NCI-H524 (cell line): Measurements from ENCODE around the gene BLACAT1.
"Not testable (repeated sequence)": the region's sequence is repeated elsewhere in the genome, so short reads cannot be mapped to it uniquely, and the experiment has no call there.

Source experiments
- DNase-seq, 2 experiments: peaks; one replicate each; lab custom pipeline; 2025; lab: John Stamatoyannopoulos, UW

Gene BLACAT1

DNA sequence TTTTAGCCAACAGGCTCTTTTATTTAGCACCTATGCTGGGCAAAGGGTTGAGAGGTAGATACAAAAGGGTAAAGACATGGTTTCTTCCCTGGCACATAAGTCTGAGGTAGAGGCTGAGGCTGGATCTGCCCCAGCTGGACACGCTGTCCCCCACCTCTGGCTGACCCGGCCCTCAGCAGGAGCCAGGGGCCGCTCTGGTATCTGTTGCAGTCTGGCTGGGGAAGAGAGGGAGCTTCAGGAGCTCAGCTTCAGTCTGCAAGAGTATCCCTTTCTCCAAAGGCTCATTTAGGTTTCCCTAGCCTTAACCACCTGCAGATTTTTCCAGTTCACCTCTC is 14.2 kb downstream of the BLACAT1 start:
- no peak for DNase-seq

DNA sequence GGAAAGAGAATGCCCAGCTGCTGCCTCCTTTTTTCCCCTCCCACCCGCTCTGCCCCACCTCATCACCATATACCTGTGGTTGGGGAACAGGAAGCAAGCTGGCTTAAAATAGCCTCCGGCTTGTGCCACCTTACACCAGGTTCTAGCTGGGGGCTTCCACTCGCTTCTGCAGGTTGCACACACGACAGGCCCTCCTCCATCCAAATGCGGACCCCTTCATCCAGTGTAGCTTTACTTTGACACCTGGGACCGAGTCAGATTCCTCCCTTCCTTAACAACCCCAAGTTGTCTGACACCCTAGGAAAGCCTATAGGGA is 14.6 kb downstream of the BLACAT1 start:
- no peak for DNase-seq

DNA sequence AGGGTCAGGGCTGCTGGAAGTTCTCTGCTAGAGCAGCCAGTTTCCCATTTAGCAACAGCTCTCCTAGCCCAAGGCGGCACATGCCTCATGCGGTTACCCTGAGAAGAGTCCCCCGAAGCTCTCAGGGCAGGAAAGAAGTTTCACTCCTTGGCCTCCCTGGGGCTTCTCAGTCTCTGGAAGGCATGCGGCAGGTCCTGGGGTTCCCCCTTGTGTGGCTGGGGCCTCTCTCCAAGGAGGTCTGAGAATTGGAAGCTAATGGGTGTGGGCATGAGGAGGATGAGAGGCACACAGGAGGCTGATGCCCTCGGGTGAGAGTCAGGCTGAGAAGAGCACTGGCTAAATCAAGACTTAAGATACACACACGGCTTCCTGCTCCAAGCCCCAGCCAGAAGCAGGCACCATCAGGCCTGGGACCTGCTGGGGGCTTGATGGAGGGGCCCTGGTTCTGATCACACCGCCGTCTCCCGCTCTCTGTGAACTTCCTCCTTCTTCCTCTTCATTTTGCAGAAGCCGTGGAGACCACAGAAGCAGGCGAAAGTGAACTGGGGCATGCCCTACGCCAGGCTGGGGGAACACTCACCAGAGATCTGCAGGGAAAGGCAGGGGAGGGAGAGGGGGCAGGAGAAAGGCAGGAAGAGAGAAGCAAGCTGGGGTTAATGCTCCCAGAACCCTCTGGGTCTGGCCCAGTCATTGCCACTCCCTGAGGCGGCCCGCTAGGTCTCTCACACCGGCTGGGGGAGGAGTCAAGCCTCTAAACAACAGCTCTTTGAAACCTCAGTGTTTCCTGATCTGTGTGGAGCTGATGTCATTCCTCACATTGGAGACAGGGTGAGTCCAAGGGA is 15.1 kb downstream of the BLACAT1 start:
- no peak for DNase-seq

DNA sequence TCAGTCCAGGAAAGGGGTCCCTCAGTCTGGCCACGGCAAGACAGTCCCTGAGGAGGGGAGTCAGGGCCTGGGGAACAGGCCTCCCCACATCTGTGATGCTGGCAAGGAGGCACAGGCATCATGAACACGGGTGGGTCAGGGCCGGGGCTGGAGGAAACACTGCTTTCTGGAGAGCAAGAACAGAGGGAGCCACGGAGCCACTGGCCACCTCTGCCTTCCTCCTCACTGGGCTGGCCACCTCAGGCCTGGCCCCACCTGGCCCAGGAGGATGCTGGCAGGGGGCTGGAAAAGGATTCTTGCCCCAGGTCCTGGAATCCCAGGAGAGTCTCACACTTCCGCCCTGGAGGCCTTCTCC is 15.7 kb downstream of the BLACAT1 start:
- DNase-seq, result no peak

DNA sequence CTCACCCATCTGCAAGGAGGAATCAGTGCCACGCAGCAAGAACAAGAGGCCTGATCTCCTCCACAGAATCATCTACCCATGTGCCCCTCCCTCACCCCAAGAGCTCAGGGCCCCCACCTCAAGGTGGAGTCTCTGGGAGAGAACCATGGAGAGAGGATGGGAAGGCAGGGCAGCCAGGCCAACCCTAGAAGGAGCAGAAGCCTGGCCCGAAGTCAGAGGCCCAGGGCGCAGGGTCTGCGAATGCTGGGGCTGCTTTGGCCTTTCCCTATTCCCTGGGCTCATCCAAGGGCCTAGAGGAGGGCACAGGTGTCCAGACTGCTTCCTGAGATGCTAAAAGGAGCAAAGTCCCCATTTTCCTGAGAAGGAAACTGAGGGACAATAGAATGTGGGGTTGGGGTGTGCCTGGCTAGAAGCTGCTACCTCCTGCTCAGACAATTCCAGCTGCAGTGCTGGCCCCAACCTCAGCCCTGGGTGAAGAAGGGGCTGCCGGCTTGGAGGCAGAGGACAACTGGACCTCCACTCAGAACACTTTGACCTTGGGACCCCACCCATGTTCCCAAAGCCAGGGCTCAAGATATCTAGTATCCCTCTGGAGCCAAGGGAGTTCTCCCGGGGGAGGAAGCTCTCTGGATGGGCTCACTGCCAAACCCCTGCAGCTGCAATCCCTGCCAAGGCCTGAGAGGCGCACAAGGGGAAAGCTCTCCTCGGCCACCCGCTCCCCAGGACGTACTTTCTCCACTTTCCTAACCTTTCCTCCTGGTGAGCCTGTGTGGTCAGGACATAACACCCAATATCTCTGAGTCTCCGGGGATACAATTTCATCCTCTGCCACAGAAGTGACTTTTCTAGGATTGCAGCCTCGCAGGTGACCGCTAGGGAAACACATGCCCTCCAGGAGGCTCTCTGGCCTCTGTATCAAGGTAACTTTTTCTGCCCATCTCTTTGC is 17.4 kb downstream of the BLACAT1 start:
- DNase-seq, result peak; percentile 38 to 68

DNA sequence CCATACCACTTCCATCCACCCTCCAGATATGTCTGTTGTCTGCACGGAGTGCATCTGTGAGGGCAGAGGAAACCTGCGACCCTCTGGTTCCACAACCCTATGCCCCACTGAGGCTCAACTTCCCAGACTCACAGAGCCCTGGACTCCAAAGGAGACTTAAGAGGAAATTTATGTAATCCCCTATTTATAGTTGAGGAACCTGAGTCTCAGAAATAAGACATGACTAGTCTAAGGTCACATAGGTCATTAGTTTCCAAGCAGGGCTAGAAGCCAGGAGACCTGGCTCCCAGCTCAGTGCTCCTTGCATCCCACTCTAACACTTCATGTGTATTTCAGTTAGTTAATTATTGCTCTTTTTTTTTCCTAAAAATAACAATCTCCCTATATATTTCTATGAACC is 18.3 kb downstream of the BLACAT1 start:
- DNase-seq, result no peak

DNA sequence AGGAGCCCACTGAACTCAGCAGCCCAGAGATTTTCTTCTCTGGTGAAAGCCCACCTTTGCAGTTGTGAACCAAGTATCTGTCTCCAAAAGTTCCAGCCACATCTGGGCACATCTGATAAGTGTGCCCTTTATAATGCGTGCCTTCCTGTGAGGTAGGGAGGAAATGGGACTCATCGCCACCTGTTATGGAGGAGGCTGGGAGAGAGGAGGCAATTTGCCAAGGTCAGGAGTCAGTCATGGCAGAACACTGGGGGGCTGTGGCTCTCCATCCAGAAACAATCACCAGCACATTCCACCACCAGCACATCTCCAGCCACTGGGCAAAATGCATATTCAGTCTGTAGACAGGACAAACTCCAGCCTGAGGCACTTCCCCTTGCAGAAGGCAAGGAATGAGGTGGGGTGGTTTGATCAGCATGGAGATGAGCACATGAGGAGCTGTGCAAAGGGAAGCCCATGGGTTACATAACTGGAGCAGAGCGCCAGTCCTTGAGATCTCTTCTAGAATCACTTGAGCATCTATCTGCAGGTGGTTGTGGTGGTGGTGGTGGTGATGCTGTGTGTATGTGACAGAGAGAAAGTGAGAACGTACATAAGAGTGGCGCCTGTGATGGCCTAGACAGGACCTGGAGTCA is 19.0 kb downstream of the BLACAT1 start:
- no peak for DNase-seq

DNA sequence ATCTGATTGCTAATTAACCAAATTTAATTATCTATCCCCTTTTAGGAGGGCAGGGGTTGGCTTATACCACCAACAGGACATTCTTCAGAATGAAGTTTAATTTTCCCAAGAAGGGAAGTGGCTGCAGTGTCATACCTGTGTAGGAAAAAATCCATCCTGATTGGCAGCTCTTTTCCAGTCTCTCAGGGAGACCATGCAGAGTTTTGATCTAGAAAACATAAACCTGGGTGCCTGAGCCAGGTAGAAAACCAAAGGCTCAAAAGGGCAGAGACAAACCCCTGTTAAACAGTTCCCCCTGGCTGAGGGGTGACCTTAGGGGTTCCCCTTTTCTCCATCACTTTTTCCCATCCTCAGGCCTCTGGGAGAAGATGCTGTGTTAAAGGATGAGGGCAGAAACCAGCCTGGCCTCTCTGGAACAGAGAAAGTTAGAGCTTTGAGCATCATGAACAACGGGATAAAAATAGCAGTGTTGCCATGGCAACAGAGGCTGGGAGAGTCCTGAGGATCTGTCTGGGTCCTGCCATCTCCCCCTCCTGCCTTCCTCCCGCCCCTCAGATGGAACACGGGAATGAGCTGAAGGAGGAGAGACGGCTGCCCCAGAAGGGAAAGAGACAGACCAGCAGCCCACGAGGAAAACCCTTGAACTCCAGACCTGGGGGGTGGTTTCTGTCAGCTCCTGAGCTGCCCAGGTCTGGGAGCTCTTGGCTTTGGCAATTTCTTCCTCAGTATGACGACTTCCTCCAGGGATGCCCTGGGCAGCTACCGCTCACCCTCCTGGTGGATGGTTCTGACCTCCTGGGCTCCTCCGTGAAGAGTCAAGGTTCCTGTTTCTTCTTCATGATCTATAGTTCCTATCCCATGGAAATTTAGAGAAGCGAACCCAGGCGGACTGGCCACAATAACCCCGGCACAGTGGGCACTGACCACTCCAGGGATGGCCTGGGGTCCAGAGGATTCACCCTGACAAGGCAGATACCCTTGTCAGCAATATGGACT is 20.0 kb downstream of the BLACAT1 start:
- peak; percentile 61 to 81 for DNase-seq

DNA sequence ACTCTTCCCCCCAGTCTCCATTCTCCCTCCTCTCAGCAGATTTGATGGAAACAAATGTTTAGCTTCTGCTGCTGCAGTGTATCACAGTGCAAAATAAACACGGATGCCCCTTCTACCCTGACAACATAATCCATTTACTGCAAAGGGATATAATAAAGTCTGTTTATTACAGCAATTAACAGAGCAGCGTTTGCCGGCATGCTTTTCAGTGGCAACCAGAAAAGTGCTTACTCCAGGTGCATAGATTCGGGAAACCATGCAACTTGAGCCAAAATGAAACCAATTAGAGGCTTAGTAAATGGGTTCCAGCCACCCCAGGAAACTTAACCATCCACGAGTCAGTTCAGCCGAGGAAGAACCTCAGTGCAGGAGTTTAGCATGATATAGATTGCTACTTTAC is 21.1 kb downstream of the BLACAT1 start:
- DNase-seq, result no peak

DNA sequence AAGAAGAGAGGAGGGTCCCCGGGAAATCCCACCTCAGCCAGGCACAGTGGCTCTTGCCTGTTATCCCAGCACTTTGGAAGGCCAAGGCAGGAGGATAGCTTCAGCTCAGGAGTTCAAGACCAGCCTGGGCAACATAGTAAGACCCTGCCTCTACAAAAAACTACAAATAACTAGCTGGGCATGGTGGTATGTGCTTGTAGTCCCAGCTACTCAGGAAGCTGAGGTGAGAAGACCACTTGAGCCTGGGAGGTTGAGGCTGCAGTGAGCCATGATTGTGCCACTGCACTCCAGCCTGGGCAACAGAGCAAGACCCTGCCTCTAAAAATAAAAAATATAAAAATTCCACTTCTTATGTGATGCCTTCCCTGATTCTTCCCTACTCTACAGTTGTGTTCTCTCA is 23.2 kb downstream of the BLACAT1 start:
- not testable (repeated sequence) for DNase-seq

DNA sequence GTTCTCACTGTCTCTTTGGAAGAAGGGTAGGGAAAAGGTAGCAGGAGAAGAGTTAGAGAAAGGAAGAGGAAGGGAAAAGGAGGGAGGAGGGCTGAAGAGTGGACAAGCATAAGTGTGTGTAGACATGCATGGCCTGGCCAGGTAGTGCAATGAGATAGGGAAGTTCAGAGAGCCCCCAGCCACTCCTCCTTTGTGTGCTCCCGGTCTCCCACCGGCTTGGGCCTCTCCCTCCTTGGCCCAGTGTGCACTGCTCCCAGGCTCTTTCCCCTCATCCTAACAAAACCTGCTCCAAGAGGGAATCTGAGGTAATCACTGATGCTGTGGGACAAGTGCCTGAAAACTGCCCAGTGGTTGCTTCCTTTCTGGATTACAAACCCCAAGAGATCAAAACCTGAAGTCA is 23.7 kb downstream of the BLACAT1 start:
- no peak for DNase-seq

DNA sequence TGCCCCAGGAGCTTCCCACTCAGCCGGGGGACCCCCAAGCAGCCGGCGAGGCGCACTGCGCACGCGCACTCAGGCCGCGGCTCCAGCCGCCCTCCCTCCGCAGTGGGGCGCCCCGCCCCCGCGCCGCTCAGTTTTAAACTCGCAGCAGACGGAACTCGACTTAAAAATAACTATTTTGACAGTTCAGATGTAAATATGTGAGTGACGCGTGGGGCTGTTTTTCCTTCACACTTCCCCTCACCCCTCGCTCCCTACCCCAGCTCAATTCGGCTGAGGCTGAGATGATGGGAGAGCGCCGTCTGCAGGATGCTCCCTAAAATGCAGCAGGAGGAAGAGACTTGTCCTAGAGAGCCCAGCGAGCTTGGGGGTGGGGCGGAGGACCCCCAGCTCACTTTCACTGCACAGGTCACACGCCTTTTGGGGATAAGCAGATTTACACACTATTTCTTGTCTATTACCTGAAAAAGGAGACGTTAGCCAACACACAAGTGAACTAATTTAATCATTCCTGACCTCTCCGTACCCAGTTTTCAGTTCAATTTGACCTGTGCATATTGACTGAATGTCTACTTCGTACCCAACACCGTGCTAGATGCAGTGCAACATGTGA is 25.0 kb downstream of the BLACAT1 start:
- DNase-seq, result no peak

DNA sequence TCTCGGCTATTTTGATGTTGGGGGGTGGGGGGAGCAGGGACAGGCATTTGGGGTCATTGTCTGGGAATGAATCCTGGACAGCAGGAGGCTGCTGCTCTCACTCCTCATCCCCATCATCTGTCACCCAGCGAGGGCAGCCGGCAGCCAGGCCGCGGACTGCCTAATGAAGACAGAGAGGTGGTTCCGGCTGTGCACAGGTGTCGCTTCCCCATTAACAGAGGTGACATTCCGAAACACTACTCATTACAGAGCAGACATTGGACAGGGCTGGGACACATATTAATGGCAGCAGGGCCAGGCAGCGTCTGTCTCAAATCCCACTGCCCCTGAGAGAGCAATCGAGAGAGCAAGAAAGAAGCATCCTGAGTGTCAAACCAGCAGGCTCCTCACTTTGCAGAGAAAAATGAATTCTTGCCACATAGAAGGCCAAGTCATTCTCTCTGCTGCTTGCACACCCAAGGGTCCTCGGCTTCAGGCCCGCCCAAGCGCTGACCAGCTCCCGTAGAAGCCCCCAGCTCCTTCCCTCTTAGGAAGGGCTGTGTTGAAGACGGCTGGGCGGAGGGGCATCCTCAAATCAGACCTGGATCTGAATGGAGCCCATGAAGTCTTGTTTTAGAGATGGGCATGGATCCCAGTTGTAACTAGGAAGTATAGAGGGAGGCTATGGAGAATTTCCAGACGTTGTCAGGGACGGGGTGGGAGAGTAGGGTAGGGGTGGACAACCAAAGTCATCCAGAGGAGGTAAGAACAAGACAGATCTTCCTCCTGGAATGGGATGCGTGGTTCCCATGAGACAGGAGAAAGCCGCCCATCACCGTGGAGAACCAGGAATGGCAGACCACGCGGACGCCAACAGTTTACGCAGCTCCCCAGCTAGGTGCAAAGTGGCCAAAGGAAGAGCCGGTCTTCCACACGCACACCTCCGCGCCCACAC is 25.8 kb downstream of the BLACAT1 start:
- DNase-seq, result peak in 1 of 2 experiments; percentile 29

DNA sequence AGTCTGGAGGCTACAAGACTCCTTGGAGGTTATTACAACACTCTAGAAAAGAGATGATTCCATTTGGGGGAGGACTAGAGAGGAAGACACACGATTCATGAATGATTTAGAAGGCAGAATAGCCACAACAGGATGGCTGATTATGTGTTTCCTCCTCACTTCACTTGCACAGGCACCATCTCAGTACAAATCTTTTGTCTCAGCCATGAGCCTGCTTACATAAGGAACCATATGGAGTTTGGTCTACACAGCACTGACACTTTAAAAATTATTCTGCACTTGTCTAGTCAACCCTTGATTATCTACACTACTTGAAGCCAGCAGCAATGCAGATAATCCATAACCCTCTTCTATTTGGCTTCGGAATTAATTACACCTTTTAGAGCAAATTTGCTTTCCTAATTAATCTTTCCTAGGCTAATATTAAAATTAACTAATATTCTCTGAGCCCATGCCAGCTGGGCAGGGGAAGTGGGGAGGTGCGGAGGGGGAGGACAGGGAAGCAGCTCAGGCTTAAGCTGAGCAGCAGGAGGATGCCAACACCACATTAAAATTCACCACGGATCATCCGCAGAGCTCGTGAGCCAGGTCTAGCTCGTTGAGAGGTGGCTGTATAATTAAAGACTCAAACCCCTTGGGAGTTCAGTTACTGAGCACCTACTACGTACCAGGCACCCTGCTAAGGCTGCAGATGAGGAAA is 30.8 kb downstream of the BLACAT1 start:
- DNase-seq, result peak; percentile 90 to 97

DNA sequence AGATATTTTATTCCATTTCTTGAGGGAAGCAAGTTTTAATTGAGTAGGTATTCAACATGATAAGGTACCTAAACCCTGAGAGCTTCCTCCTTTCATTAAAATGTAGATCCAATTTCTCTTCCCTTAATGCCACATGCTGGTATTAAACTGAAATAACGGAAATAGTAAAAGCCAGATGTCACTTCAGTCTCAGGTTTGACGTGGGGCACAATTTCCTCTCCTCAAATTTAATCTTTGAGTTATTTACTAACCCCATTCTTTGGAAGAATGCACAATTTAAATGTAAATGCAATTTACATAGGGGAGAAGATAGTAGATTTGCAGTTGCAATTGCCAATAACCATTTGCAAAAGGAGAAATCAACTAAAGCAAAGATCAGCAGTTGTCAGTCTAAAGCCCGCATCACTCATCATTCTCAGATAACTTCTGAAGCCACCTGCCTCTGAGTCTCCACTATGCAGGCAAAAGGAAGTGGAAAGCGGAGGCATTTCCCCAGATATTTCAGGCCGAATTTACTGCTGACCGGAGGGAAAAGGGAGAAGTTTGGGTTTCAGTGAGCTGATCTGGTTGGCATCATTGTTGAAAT is 31.9 kb downstream of the BLACAT1 start:
- DNase-seq, result peak in 1 of 2 experiments; percentile 45

DNA sequence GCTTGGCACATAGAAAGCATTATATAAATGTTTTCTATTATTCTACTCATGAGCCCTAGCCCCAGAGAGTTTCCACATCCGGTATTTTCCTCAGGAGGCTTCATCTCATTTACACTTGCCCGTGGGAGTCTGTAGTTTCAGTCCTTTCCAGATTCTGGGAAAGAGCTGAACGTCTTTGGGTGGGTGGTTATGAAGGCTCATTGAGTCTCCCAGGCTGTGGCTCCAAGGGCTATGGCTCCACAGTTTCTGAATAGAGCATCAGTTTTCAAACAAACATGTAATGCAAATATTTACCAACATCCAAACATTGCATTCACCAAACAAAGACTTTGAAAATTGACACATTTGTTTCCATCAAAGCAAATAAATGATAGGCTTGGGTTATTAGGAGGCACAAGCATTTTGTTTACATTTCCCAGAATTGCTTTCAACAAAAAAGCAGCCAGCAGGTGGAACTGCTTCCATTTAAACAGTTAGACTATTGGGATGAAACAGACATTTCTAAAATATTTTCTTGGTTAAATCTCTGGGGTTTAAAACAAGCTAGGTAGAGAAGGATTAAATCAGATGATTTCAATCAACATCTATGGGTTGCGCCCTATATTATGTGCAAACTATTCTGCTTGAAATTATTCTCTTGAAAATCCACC is 32.7 kb downstream of the BLACAT1 start:
- no peak for DNase-seq

DNA sequence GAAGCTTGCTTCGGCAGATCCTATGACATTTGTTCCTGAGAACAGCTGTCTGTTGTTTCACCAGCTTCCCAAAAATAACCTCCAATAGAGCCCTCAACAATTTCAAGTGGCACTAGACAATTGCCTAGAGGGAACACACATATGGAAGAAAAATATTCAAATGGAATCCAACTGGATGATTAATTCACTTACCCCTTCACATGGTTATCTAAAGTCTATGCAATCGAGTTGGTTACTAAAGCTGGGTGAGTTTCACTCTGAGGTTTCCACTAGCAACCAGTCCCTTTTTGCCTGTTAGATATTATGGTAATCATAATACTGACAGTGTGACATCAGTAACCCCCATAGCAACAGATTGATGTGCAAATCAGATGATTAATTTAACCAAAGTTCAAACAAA is 34.0 kb downstream of the BLACAT1 start, which contains the start of gene LEMD1:
Gene LEMD1, minus strand, starts transcription at position 259 of the 400 bp plus-strand sequence. CDS start 1,520 bp downstream, outside the sequence.
- peak; percentile 80 to 93 for DNase-seq

DNA sequence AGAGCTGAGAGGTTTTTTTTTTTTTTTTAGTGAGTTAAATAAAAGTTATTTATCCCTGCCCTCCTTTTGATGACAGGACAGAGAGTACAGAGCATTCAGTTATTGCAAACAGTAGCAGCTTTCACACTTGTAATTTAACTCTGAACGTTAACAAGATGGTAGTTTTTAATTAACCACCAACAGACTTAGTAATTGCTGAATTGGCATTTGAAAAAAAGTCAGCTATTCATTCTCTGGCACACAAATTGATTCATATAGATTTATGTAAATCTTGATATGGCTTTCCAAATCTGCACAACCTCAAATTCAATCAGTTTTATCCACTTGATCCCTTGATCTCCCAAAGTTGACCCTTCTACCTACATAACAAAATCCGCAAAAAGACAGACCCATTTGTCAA is 34.9 kb downstream of the BLACAT1 start:
- no peak for DNase-seq
